Stimulated activated CD4-positive, alpha-beta T cell treated with anti-CD3 and anti-CD28 coated beads, Interleukin-12 subunit alpha, Interleukin-12 subunit beta, amount 100 ng/mL, for 4 hours (primary cell): Measurements from ENCODE around the gene PDE4B.

Source experiments
- DNase-seq: peaks from one replicate; pipeline ENCODE4 v3.0.0-alpha.2; 2020

PDE4B gene

DNA sequence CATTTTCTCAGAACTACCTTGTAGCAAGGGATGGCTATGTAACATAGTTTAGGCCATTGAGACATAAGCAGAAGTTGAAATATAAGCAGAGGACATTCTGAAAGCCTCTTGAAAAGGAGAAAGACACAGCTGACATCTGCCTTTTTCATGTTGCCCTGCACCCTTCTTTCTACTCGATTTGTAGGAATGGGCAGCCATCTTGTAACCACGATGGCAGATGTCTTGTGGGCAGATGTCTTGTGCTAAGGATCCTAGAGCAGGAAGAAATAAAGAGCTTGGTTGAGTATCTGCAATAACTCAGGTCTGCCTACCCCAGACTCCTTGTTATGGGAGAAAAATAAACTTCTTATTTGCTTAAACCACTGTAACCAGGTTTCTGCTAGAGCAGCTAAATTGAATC lies 351.0 kb downstream of the PDE4B start:
- DNase-seq = no peak

DNA sequence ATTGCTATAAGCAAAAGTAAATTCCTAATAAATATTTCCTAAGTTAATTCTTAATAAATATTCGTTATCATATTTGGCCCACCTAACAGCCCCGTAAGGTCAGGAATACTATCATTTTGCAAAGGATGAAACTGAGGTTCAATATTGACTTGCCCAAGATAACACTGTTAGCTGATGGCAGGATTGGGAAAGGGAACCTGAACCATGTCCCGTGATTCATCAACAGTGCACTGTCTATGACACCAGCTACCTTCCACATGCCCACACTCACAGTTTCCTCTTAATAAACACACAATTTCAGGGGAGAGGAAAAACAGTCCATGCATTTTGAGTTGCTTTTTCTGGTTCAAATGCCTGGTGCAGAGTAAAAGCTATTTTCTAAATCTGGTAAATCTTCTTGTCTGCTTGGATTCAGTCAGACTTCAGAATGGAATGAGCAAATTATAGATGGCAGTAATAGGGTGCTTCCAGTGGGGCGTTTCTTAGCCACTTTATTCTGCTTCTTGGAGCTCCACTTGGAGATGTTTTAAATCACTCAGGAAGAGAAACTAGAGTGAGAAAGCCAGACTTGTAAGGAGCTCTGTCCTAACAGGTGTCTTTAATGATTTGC lies 354.6 kb downstream of the PDE4B start:
- DNase-seq = no peak

DNA sequence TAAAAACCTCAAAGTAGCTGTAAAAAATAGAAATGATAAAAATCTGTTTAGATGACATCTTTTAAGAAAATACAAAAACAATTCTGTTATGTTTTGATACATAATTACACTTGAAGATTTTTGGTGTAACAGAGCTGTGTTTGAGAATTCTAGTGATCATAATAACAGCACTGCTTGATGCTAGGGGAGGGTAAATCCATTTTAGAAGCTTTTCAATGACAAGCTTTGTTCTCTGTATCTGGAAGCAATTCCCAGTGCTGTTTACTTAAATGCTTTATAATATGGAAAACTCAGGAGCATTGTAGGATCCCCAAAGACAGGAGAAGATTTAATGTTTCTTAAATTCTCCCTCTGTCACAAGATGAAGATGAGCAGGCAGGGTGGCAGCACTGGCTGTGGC lies 359.3 kb downstream of the PDE4B start:
- no peak for DNase-seq

DNA sequence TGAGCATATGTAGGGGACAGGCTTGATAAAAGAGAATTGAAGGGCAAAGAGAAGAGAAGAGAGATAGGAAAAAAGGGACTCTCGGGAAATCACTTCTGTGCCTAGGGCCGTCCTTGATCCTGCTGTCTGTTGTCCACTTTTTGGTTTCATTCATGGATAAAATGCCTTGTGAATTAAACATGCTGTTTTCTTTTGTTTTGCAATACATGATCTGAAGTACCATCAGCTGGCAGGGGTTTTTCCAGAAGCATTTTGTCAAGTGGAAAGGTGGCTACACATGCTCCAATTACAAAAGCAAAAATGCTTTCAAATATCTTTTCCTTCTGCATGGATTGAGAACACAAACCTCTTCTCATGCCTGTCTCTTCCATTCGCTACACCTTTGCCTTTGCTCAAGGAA lies 361.7 kb downstream of the PDE4B start:
- no peak for DNase-seq

DNA sequence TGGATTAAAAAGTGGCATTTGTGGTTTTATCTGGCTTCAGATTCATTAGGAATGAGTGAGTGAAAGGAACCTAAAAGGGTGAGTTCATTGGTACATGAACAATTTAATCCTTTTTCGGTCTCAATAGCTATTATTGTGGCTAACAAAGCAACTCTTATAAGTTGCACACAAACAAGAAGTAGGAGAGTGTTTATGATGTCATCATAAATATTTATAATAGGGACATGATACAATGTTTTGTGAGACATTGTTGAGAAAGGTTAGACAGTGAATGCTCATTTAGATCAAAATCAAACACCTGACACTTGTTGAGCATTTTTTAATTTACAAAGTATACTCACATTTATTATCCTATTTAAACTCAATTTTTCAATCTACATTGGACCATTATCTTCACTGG lies 363.4 kb downstream of the PDE4B start:
- no peak for DNase-seq

DNA sequence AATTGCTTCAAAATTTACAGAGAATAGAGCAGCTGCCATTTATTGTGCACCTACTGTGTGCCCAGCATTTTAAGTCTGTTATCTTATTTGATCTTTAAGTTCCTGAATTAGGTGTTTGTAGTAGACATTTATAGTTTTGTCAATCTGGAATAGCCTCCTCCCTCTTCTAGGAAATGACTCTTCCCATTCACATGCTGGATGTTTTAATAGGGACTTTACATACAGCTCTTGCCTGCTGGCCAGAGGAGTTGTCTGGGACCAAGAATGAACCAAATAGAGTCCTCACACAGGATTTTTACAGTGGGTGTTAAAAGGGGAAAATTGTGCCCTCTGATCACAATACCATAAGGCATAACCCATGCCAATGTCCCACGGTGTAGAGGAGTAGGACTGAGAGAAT lies 367.1 kb downstream of the PDE4B start:
- no peak for DNase-seq

DNA sequence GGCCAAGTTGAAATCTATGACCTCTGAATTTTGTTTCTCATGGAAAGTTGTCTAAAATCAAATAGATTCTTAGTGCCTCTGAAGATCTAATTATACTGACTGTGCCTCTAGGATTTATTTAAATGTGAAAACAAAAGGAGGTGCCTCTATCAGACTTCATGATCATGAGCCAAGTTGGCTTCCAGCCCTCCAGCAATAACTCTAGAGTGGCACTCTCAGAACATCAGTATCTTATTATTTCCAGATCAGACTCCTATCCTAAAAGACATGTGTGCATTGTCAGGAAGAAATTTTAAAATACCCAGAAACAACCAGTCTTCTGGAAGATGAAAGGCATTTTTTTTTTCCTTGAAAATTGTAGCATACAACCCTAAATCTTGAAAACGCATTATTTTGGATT lies 368.0 kb downstream of the PDE4B start:
- no peak for DNase-seq

DNA sequence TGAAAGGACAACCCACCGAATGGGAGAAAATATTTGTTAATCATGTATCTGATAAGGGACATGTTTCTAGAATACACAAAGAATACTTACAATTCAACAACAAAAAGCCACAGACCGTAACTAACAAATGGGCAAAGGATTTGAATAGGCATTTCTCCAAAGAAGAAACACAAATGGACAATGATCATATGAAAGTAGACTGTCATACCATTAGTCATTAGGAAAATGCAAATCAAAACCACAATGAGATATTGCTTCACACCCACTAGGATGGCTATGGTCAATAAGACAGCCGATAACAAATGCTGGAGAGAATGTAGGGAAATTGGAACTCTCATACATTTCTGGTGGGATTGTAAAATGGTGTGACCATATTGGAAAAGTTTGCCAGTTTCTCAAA lies 374.1 kb downstream of the PDE4B start:
- no peak for DNase-seq

DNA sequence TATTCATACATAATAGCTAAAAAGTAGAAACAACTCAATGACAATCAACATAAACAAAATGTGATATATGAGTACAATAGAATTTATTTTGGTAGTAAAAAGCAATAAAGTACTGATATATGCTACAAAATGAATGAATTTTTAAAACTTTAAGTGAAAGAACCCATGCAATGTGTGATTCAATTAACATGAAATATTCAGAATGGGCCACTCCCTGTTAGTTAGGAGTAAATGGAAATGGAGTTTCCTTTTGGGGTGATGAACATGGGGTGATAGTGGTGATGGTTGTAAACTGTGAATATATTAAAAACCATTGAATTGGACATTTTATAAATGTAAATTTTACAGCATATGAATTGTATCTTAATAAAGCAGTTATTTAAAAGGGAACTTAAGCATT lies 374.6 kb downstream of the PDE4B start:
- DNase-seq = no peak

DNA sequence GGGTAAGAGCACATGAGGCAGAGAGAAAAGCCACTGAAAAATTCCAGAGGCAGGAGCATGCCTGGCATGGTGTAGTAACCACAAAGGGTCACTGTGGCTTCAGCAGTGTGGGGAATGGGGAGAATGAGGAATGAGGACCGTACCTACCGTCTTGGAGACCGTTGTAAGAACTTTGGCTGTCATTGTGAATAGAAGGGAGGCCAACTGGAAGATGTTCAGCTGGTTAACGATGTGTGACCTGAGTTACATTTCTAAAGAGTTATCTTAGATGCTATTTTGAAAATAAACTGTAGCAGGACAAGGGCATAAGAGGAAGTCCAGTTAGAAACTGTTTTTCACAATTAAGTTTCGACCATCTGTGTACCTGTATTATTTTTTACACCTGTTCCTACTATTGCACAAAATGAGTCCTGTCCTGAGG lies 375.8 kb downstream of the PDE4B start:
- DNase-seq = no peak

DNA sequence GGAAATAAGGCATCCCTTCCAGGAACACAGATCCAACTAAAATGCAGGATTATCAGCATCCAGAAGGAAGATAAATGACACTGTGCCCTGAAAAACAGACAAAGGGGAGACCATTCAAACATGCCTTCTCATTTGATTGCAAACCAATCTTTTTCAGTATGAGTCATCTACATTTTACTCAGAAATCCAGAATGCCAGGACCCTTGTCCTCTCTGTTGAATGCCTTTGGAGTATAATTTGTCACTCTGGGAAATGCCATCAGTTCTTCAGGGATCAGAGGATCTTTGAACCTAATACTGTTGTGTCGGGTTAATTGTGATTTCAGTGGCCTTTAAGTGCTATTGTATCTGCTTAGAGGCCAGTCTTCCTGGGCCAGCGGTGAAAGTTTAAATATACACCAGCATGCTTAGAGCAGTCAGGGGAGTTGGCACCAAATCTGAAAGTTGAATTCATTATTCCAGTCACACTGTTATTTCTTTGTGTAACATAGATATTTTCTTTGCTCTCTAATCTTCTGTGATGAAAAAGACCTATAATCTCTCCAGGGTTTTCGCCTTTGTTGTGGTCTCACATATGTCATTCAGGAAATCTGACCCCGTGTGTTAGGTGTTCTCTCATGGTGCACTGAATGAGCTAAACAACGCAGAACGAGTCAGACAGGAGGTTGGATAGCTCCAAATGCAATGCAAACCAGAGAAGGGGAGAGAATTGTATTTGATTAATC lies 376.4 kb downstream of the PDE4B start:
- no peak for DNase-seq

DNA sequence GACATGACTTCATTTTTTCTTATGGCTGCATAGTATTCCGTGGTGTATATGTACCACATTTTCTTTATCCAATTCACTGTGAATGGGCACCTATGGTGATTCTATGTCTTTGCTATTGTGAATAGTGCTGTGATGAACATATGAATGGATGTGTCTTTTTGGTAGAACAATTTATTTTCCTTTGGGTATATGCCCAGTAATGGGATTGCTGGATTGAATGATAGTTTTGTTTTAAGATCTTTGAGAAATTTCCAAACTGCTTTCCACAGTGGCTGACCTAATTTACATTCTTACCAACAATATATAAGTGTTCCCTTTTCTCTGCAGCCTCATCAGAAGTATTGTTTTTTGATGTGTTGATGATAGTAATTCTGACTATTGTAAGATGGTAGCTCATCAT lies 379.6 kb downstream of the PDE4B start:
- no peak for DNase-seq

DNA sequence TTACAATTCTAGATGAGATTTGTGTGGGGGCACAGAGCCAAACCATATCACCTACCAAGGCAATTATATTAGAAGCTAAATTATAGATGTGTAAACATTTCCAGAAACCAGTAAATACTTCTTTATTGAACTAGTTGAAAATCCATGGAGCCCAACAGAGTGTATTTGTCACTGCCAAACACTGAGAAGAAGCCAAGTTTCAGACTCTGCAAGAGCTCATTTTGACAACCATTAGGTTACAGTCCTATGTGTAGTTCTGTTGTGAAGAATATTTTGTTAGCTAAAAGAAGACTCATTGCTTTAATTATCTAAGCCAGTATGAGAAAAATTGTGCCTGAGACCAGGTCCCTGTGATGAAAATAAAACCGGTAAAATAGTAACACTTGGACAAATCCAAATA lies 382.4 kb downstream of the PDE4B start:
- DNase-seq = no peak

DNA sequence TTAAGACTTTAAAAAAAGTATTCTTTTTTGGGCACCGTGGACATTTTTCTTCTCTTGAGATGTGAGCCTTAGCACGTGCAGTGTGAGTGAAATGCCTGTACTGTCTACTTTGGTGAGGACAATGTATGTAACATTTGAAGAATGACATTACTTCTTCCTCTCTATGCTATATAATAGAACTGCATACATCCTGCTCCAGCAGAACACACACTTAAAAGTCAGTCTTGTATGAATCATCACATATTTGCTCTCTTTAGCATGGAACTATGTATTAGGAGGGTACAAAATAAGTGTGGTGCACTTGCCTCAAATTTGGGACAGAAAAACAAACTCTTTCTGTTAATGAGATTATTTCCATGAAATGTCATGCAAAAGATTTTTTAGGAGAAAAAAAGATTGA lies 382.9 kb downstream of the PDE4B start:
- DNase-seq = no peak

DNA sequence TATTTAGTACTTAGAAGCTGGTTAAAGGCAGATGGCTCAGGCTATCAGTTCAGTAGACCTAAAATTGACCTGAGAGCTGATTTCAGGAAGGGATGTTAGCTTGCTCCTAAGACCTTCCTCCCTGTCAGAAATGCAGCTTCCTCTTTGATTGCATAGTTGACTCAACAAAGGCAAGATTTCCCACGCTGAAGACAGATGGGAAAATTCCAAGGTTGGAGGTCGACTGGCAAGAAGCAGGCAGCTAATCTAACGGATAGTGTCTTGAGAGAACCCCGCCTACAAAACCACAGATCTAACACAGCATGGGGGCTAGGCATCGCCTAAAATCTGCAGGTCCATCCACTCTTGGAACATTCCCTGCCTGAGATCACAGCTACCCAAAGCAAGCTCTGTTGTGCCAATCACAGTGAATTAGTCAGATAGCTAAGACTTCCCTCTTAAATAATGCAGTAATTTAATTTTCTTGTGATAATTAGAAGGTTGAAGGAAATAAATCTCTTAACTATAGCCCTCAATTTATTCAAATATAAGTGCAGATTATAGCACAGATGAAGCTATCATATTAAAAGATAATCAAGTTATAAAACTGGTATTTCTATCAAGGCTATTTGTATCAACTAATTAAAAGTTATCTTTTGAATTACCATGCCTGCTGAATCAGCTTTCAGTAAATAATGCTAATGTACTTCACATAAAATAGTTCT lies 383.5 kb downstream of the PDE4B start:
- no peak for DNase-seq

DNA sequence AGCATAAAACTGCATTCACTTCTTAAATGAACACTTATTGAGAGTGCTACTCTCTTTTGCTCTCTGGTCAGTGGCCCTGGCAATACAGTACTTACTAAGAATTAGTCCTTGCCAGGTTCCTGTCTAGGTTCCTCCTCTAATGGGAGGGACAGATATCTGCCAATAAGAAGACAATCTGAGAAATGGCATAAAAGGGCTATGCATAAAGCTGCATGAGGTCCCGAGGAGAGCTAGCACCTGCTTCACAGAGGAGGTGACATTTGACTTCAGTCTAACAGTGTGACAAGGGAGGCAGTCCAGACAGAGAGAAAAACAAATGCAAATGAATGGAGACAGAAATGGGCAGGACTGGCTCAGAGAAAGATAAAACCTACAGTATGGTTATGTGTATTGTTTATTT lies 384.1 kb downstream of the PDE4B start:
- no peak for DNase-seq

DNA sequence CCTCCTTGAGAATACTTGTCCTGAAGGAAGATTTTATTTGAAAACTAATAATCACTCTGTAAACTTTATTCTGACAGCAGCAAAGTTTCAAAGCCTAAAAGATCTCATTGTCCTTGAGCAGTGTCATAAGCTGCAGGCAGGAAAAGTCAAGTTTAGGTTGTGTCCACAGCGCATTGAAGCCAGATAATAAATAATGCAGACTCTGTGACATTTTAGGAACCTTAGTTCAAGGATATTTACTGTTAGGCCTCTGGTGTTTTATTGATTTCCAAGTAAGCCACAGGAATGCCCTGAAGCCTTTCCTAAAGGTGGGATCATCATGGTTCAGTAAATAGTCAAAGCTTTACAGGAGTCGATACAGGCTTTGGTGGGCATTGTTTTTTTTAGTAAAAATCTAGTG lies 384.8 kb downstream of the PDE4B start:
- DNase-seq = no peak

DNA sequence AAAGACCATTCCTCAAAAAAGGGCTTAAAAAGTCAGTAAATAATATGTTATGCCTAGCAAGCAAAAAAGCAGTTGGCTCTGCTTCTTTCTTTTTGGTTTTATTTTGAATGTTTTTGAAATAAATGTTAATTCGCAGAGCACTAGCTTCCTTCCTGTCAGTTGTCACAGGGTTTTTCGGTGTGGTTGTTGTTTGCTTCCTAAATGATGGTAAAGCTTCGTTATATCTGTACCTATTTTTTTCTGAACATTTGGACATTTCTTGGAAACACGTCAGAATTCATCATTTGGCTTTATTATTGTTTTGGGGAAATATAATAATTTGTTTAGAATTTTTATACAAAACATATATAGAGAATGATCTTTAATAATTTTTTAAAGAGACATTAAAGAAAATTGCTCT lies 389.3 kb downstream of the PDE4B start:
- no peak for DNase-seq

DNA sequence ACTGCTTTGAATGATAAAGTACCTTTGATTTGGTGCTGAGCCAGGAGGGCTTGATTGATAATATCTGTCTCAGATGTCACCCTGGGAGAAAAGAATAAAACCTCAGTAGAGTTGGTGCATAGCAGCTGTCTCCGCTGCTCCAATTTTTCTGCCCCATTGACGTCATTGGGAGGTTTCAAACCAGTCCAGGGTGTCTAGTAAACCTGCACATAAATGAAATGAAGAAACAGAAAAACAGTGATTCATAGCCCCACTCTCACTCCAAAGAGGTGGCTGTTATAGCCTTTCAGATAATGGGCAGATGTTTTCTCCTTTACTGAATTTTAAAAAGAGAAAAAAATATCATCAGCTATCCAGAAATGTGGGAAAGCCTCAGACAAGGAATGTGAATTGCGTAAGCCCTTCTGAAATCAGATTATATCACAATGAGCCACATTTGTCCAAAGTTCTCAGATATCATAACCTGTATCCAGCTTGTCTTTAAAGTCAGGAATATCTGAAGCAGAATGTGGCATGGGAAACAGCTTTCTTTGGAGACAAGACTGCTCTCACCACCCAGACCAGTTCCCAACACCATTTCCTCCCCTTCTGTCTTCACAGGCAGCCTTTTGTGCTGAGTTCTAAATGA lies 390.0 kb downstream of the PDE4B start:
- DNase-seq = no peak

DNA sequence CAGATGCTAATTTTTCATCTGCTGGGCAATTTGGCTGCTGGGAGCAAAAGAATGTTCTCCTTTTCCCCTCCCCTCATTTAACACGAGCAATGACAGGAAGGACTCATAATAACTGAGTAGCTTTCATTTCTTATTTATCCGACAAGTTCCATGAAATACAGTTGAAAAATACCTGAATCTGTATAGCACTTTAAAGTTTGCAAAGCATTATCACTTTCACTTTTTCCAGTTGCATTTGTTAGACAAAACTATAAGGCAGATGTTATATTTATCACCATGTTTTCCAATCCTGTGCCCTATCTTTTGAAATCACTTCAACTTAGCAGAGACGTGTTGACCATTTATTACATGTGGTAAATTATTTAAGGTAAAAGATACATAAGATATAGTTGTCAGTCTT lies 390.7 kb downstream of the PDE4B start:
- DNase-seq = no peak

DNA sequence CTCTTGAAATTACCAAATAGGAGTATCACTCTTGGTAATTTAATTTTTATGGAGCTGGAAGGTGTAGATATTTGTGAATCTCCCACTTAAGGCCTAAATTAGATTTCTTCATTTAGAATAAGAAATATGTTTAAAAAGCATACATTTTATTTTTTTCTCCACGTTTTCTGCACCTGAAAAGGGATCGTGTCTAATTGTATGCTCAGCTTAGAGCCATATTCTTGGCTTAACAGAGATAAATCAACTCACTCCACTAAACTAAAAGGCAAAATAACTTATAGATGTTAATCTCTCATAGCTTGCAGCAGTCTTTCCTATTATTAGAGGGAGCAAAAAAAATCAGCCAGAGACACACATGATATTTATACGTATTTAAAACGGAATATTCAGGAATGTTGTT lies 404.4 kb downstream of the PDE4B start:
- DNase-seq = no peak

DNA sequence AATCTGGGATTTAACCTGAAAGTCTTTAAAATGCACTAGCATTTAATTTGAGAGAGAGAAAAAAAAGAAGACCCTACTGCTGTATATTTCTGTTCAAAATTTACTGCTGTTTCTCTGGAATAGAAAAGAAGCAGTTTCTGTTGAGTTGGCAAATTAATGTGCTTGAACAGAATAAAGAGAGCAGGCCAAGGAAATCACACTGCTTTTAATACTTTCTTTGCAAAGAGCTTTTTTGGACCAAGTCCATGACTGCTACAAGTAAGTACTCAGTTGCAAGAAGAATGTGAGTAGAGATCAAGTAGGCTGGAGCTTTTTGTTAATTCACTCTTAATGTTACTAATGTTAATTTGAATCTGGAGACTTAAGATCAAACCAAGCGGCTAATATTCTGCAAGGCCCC lies 405.1 kb downstream of the PDE4B start:
- DNase-seq = no peak

DNA sequence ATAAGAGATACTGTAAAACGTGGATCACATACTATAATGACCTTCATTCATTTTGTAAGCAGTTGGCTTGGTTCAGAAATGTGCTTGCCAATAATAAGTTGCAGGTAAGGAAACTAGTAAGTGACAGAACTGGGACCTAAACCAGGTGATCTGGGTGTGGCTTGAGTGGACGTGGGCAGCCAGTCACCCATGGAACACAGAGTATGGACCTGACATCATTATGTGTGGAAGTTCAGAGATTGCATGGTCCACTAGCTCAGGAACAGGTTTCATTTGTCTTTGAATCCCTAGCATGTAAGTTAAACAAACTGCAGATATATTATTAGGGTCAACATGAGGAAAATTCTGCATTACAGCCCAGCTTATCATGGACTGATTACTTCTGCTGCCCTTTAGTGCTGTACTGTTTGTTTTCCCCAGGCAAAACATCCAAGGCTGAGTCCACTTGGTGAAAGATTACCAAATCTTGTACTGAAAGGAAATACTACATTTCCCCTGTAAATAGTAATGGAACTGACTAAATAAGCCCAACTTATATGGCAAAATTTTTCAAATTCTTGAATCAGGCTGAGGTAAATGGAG lies 414.0 kb downstream of the PDE4B start:
- DNase-seq = no peak

DNA sequence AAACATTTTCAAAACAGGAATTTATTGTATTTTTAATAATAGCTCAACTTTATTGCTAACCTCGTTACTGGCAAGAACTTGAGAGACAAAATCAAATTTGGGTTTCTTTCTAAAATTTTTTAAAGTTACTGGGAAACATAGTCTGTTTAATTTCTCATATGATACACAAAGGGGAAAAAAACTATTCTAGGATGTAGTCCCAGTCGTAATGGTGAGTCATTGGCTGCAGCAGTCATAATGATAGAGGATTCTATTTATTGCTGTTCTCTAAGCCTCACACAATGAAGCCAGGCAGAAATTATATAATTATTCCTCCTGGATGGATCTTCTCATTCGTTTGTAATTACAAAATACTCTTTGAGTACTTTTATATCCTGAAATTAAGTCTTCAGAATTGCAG lies 414.8 kb downstream of the PDE4B start:
- no peak for DNase-seq
